SK-N-SH treated with all-trans-retinoic acid at 6 μM for 48 hours (cell line): ENCODE data around the gene DGAT2.
"Not testable (repeated sequence)": the region's sequence is repeated elsewhere in the genome, so short reads cannot be mapped to it uniquely, and the experiment has no call there.

Source experiments
- ATAC-seq: fragments of 200-7000 bp; cut with Tn5 transposase; 3 replicates; pipeline ENCODE4 v1.9.1; 2020; ENCODE audit warnings: mild to moderate bottlenecking, moderate library complexity
- BACH2 ChIP-seq: fragments of 250-450 bp; sonication (Bioruptor Pico); IDR thresholded peaks from 2 replicates; pipeline ENCODE4 v1.9.0; 2021; ENCODE audit warnings: mild to moderate bottlenecking, borderline replicate concordance
- CREB5 ChIP-seq: fragments of 250-450 bp; sonication (Bioruptor Pico); IDR thresholded peaks from 2 replicates; pipeline ENCODE4 v1.5.1; 2020; ENCODE audit warnings: low read depth, mild to moderate bottlenecking, moderate library complexity
- CSDC2 ChIP-seq: fragments of 250-450 bp; sonication (Bioruptor Pico); IDR thresholded peaks from 2 replicates; pipeline ENCODE4 v1.5.0; 2020; ENCODE audit warnings: mild to moderate bottlenecking, moderate library complexity
- CSRNP3 ChIP-seq: fragments of 250-450 bp; sonication (Bioruptor Pico); IDR thresholded peaks from 2 replicates; pipeline ENCODE4 v1.5.1; 2021; ENCODE audit warnings: mild to moderate bottlenecking, moderate library complexity
- ESRRG ChIP-seq: fragments of 250-450 bp; sonication (Bioruptor Pico); IDR thresholded peaks from 2 replicates; pipeline ENCODE4 v1.6.1; 2021; ENCODE audit warnings: mild to moderate bottlenecking
- GLIS3 ChIP-seq: fragments of 250-450 bp; sonication (Bioruptor Pico); IDR thresholded peaks from 2 replicates; pipeline ENCODE4 v1.5.0; 2020; ENCODE audit warnings: mild to moderate bottlenecking, moderate library complexity
- ISL1 ChIP-seq: fragments of 250-450 bp; sonication (Bioruptor Pico); IDR thresholded peaks from 2 replicates; pipeline ENCODE4 v2.1.2; 2022; ENCODE audit warnings: mild to moderate bottlenecking, moderate library complexity
- OSR1 ChIP-seq: fragments of 250-450 bp; sonication (Bioruptor Pico); IDR thresholded peaks from 2 replicates; pipeline ENCODE4 v1.8.0; 2022; ENCODE audit warnings: moderate library complexity, mild to moderate bottlenecking, inconsistent platforms
- POU6F1 ChIP-seq: fragments of 250-450 bp; sonication (Bioruptor Pico); IDR thresholded peaks from 2 replicates; pipeline ENCODE4 v1.8.0; 2021; ENCODE audit warnings: low read depth, mild to moderate bottlenecking, moderate library complexity, borderline replicate concordance
- PPARA ChIP-seq: fragments of 250-450 bp; sonication (Bioruptor Pico); IDR thresholded peaks from 2 replicates; pipeline ENCODE4 v1.5.0; 2020; ENCODE audit warnings: mild to moderate bottlenecking, borderline replicate concordance
- RARB ChIP-seq: fragments of 250-450 bp; sonication (Bioruptor Pico); IDR thresholded peaks from 2 replicates; pipeline ENCODE4 v1.8.0; 2021; ENCODE audit warnings: mild to moderate bottlenecking, moderate library complexity
- SNAI2 ChIP-seq: fragments of 250-450 bp; sonication (Bioruptor Pico); IDR thresholded peaks from 2 replicates; pipeline ENCODE4 v1.5.0; 2020; ENCODE audit warnings: mild to moderate bottlenecking, moderate library complexity
- TCF4 ChIP-seq: fragments of 250-450 bp; sonication (Bioruptor Pico); IDR thresholded peaks from 2 replicates; pipeline ENCODE4 v1.8.0; 2021; ENCODE audit warnings: mild to moderate bottlenecking, moderate library complexity, borderline replicate concordance
- TOX ChIP-seq: fragments of 250-450 bp; sonication (Bioruptor Pico); IDR thresholded peaks from 2 replicates; pipeline ENCODE4 v1.8.0; 2021; ENCODE audit warnings: mild to moderate bottlenecking, moderate library complexity, borderline replicate concordance
- TSHZ2 ChIP-seq: fragments of 250-450 bp; sonication (Bioruptor Pico); IDR thresholded peaks from 2 replicates; pipeline ENCODE4 v1.5.0; 2020; ENCODE audit warnings: mild to moderate bottlenecking, moderate library complexity
- ZFP3 ChIP-seq: fragments of 250-450 bp; sonication (Bioruptor Pico); IDR thresholded peaks from 2 replicates; pipeline ENCODE4 v1.5.0; 2020; ENCODE audit warnings: mild to moderate bottlenecking, moderate library complexity
- ZFP30 ChIP-seq: fragments of 450-650 bp; formaldehyde crosslinking; IDR thresholded peaks from 2 replicates; pipeline ENCODE4 v1.5.0; 2022; ENCODE audit warnings: mild to moderate bottlenecking, moderate library complexity
- ZNF565 ChIP-seq: fragments of 450-650 bp; formaldehyde crosslinking; conservative IDR thresholded peaks from 2 replicates; pipeline ENCODE4 v1.5.0; 2020; ENCODE audit warnings: low read depth, mild to moderate bottlenecking, moderate library complexity
- ZNF70 ChIP-seq: fragments of 450-650 bp; formaldehyde crosslinking; IDR thresholded peaks from 2 replicates; pipeline ENCODE4 v1.5.0; 2020; ENCODE audit warnings: mild to moderate bottlenecking, moderate library complexity
- ZNF8 ChIP-seq: fragments of 450-650 bp; formaldehyde crosslinking; IDR thresholded peaks from 2 replicates; pipeline ENCODE4 v1.5.0; 2020; ENCODE audit warnings: mild to moderate bottlenecking, moderate library complexity

The DGAT2 gene

GRCh38 chr11:75740681-75741080 is 27.9 kb upstream of the DGAT2 start (continued):
- TF ChIP-seq OSR1 (CRISPR knock-in tag) (no peak), TOX (CRISPR knock-in tag) (no peak), PPARA (CRISPR knock-in tag) (no peak), GLIS3 (CRISPR knock-in tag) (no peak), ZNF565 (no peak), TSHZ2 (no peak), TCF4 (CRISPR knock-in tag) (no peak), POU6F1 (CRISPR knock-in tag) (no peak), ISL1 (CRISPR knock-in tag) (no peak)

GRCh38 chr11:75743159-75743558 is 25.4 kb upstream of the DGAT2 start:
- not testable (repeated sequence) for ATAC-seq

GRCh38 chr11:75743711-75744563 is 24.6 kb upstream of the DGAT2 start:
- ATAC-seq = no peak
- TF ChIP-seq RARB (CRISPR knock-in tag) (no peak), CREB5 (no peak), ZNF70 (CRISPR knock-in tag) (no peak), ZNF565 (no peak), TSHZ2 (no peak), SNAI2 (CRISPR knock-in tag) (no peak), GLIS3 (CRISPR knock-in tag) (no peak), POU6F1 (CRISPR knock-in tag) (no peak), BACH2 (CRISPR knock-in tag) (no peak), OSR1 (CRISPR knock-in tag) (no peak), ZNF8 (CRISPR knock-in tag) (no peak), ZFP30 (no peak), ZFP3 (CRISPR knock-in tag) (no peak), CSDC2 (CRISPR knock-in tag) (no peak), PPARA (CRISPR knock-in tag) (no peak), CSRNP3 (CRISPR knock-in tag) (no peak), ESRRG (CRISPR knock-in tag) (no peak)
